ENCODE results near the gene SPEN. TPM values are rescaled to one million over a fixed set of nuclear protein-coding genes. Genes with fewer than 3 reads are reported as not detected.
A peak's percentile ranks its signal among the peaks of the same experiment; 100 is the strongest.
"Not testable (repeated sequence)": the region's sequence is repeated elsewhere in the genome, so short reads cannot be mapped to it uniquely, and the experiment has no call there.

SPEN gene
- total and polyA plus RNA-seq, 9 of the 15 experiments (the other 6 are each of a cell fraction or from before 2014, with no cell fraction given), result 5.7 to 87.5 (median 27.2) TPM

GRCh38 chr1:15836511-15836771 lies 11.1 kb upstream of the SPEN start (continued):
- 0 out of 2 replicates have a peak, but pooled peaks have one; percentile 50 for TF ChIP-seq ZNF175 (CRISPR knock-in tag; IDR thresholded peaks at IDR 0.05; ENCODE audit: low read depth)
- peak; percentile 37; the same call in 1 of the 2 replicates for TF ChIP-seq RERE (CRISPR knock-in tag; IDR thresholded peaks at IDR 0.05; ENCODE audit: borderline replicate concordance)
- TF ChIP-seq ZNF740 (CRISPR knock-in tag; IDR thresholded peaks at IDR 0.05), result 0 out of 2 replicates have a peak, but pooled peaks have one; percentile 2
- not testable (repeated sequence) for TF ChIP-seq ZNF740 (tag; IDR thresholded peaks at IDR 0.05)
- 0 out of 2 replicates have a peak, but pooled peaks have one; percentile 8 for TF ChIP-seq ARID2 (IDR thresholded peaks at IDR 0.05)
- TF ChIP-seq EGR1 (conservative IDR thresholded peaks at IDR 0.05), result peak; percentile 42
- TF ChIP-seq ZNF143 (CRISPR knock-in tag; IDR thresholded peaks at IDR 0.05), result 0 out of 2 replicates have a peak, but pooled peaks have one; percentile 31
- peak; percentile 53 for TF ChIP-seq CHD1 (IDR thresholded peaks at IDR 0.05; ENCODE audit: low read length)

Measured in K562 (cell line).